HEK293T (cell line): ENCODE measurements around the gene RAD51B.

Source experiments
- ARNT ChIP-seq: fragments of 450-650 bp; IDR thresholded peaks from 2 replicates; pipeline ENCODE4 v1.6.1; 2017; ENCODE audit warnings: mild to moderate bottlenecking
- FOXM1 ChIP-seq: fragments of 450-650 bp; IDR thresholded peaks from 2 replicates; pipeline ENCODE4 v1.6.1; 2017; ENCODE audit warnings: mild to moderate bottlenecking, borderline replicate concordance
- L3MBTL2 ChIP-seq: fragments of 450-650 bp; conservative IDR thresholded peaks from 2 replicates; pipeline ENCODE4 v1.6.1; 2016; ENCODE audit warnings: mild to moderate bottlenecking
- LEF1 ChIP-seq: fragments of 450-650 bp; IDR thresholded peaks from 2 replicates; pipeline ENCODE4 v1.6.1; 2017; ENCODE audit warnings: mild to moderate bottlenecking, borderline replicate concordance
- TARDBP ChIP-seq: fragments of 450-650 bp; IDR thresholded peaks from 2 replicates; pipeline ENCODE4 v1.6.1; 2016

- TF ChIP-seq TARDBP (no peak), L3MBTL2 (no peak), LEF1 (no peak), FOXM1 (no peak), ARNT (no peak)
These were observed 581.7 kb downstream of the RAD51B start for GRCh38 chr14:68401317-68401716.
